Fibroblast of villous mesenchyme (primary cell): ENCODE measurements around the gene APP. TPM values are rescaled to one million over a fixed set of nuclear protein-coding genes. Genes with fewer than 3 reads are reported as not detected.

Experiments
- DNase-seq: peaks from one replicate; pipeline ENCODE4 v3.0.0-alpha.2; 2010; ENCODE audit warnings: low read depth
- H3K4me3 ChIP-seq: 2 replicates; pipeline ENCODE4 v1.5.1; 2011; ENCODE audit warnings: low read depth, mild to moderate bottlenecking, low read length
- CTCF ChIP-seq: IDR thresholded peaks from 2 replicates; pipeline ENCODE4 v1.5.1; 2012; ENCODE audit warnings: low read depth, mild to moderate bottlenecking, low read length; ENCODE audit not compliant: insufficient read depth
- total RNA-seq: library from RNA; depleted of rRNA; stranded (reverse); fragments of >200 nt; gene quantifications from 2 replicates; pipeline ENCODE4 v1.2.3, GENCODE V29; 2012

Gene APP
- total RNA-seq, 1 donor, result 353 TPM

DNA sequence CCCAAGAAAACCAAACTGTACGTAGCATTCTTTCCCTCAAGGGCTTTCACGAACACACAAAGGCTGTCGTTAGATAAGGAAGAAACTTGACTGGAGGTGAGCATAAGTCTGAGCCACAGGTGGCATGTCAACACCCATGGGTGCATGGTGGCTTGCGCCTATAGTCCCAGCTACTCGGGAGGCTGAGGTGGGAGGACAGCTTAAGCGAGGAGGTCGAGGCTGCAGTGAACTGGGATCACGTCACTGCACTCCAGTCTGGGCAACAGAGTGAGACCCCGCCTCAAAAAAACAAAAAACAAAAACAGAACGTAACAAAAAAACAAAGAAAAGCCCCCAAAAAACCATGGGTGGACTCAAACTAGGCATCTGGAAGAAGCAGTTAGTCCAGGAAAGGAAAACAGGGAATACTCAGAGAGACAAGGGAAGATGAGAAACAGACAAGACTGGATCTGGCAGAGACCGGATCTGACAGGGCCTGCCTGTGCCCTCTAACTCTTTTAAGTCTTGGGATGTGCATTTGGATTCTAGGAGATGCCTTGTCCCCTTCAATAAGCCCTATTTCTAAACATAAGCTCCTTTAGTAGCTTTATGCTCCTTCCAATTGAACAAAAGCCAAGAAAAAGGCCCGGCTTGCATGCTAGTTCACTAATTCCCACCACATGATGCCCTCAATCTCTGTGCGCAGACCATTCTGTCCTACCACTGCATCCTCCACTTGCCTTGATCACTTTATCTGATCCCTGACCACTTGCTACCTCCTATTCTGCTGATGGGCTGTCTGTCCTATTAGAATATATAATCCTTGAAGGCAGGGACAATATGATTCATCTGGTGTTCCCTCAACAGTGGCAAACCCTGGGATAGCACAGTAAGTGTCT, 73.8 kb downstream of the APP start:
- no peak overlapping the region for H3K4me3 ChIP-seq
- TF ChIP-seq CTCF, result no peak
- no peak for DNase-seq

DNA sequence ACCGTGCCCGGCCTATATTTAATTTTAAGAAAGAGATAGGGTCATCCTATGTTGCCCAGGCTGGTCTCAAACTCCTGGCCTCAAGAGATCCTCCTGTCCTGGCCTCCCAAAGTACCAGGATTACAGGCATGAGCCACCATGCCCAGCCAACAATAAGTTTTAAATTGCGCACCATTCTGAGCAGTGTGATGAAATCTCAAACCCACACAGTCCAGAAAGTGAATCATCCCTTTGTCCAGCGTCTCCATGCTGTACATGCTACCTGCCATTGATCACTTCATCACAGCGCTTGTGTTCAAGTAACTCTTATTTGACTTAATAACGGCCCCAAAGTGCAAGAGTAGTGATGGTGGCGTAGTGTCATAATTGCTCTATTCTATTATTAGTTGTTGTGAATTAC, 75.4 kb downstream of the APP start:
- DNase-seq, result no peak
- no peak for TF ChIP-seq CTCF
- no peak overlapping the region for H3K4me3 ChIP-seq

DNA sequence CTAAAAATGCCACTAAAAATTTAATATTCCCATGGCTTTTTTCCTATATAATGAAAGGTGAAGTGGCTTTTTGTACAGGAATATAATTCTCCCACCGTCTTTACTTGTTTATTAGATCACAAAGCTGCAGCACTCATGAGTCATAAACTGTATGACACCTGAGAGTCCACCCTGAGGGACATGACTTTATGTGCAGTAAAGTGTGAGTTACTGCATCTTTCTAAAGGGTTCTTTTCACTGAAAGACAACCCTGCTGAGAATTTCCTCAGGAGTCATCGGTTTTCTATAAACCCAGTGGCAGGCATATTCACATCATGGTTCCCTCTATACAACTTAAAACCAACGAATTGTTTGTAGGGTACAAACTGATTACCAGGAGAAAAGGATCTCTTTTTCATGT, 77.4 kb downstream of the APP start:
- no peak overlapping the region for H3K4me3 ChIP-seq
- TF ChIP-seq CTCF, result no peak
- DNase-seq, result no peak

GRCh38 chr21:26091480-26092018, 79.0 kb downstream of the APP start:
- no peak for DNase-seq
- TF ChIP-seq CTCF, result peak; percentile 32
- no peak overlapping the region for H3K4me3 ChIP-seq

DNA sequence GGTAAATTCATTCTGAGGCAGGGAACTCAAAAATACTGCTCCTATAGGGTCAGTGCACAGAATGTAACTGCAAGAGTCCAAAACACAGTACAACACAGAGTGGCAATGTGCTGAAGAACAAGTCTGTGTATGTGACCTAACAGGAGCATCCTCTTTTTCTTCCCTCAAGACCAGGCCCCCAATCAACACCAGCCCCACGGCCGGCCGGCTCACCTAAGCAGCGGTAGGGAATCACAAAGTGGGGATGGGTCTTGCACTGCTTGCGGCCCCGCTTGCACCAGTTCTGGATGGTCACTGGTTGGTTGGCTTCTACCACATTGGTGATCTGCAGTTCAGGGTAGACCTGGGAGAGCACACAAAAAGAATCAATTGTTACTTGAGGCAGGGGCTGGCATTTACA, 80.8 kb downstream of the APP start:
- TF ChIP-seq CTCF, result no peak
- DNase-seq, result no peak
- no peak overlapping the region for H3K4me3 ChIP-seq

DNA sequence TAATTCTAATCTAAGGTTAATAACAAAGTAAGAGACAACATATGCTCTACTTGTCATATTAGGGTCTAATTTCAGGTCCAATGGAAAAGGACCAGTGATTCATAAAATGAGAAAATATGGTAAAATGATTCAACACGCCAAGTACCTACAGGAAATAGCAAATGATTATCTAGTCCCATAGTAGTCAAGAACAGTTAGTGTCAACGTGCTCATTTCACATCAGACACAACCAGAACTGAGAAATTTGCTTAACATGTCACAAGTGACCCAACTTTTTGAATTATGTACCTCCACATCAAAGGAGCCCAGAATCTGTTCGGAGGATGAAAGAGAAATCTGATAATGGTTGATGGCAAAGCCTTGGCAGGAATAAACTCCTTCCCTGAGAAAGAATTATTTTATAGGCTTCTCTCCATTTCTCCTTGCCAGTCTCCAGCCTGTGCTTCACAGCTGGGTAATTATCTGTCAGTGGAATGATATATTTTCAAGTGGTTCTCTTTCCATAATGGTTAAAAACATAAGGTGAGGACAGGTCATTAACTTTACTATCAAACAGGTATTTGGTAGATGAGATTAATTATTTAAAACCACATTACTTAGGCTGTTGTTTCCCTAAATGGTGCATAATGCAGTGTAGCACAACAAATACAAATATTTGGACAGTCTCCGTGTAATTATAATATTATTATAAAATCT, 83.2 kb downstream of the APP start:
- no peak overlapping the region for H3K4me3 ChIP-seq
- DNase-seq, result no peak
- no peak for TF ChIP-seq CTCF
